ENCODE measurements around the gene PROCA1. TPM values are rescaled to one million over a fixed set of nuclear protein-coding genes. Genes with fewer than 3 reads are reported as not detected.
"Not testable (repeated sequence)": the region's sequence is repeated elsewhere in the genome, so short reads cannot be mapped to it uniquely, and the experiment has no call there.

PROCA1 gene
- total RNA-seq, 1 donor: 0.36 TPM

GRCh38 chr17:28724500-28725165 lies 12.9 kb upstream of the PROCA1 start:
- Histone ChIP-seq H3K4me1 (ENCODE audit: insufficient read depth, low read length) (peaks cover 44% of the 10 kb centered on the region), H3K36me3 (ENCODE audit: insufficient read depth, low read length) (peaks cover 44% of the 10 kb centered on the region), H3K4me3 (ENCODE audit: insufficient read depth, low read length) (peak overlapping the region; percentile 78), H4K20me1 (ENCODE audit: insufficient read depth, low read length) (peaks cover 40% of the 10 kb centered on the region), H2AFZ (ENCODE audit: low read length) (no peak overlapping the region), H3K27me3 (ENCODE audit: insufficient read depth, low read length) (no peaks in the 10 kb centered on the region), H3K27ac (ENCODE audit: low read depth, low read length) (peak overlapping the region; percentile 14), H3K4me2 (ENCODE audit: insufficient read depth, low read length) (peak overlapping the region; percentile 60), H3K9me3 (ENCODE audit: low read depth, low read length) (no peaks in the 10 kb centered on the region), H3K79me2 (ENCODE audit: insufficient read depth, low read length) (peaks cover 35% of the 10 kb centered on the region)
- DNase-seq (ENCODE audit: insufficient read length, low spot score, missing footprints): peak; percentile 18
- no peak for TF ChIP-seq CTCF (IDR thresholded peaks at IDR 0.05; ENCODE audit: extremely low read depth, low read depth, low read length)

GRCh38 chr17:28723836-28724499 lies 12.3 kb upstream of the PROCA1 start:
- DNase-seq (ENCODE audit: insufficient read length, low spot score, missing footprints); H3K4me3 ChIP-seq (ENCODE audit: insufficient read depth, low read length); H3K27me3 ChIP-seq (ENCODE audit: insufficient read depth, low read length); H2AFZ ChIP-seq (ENCODE audit: low read length); H3K9me3 ChIP-seq (ENCODE audit: low read depth, low read length): not testable (repeated sequence)
- Histone ChIP-seq H3K36me3 (ENCODE audit: insufficient read depth, low read length) (peaks cover 44% of the 10 kb centered on the region), H3K4me1 (ENCODE audit: insufficient read depth, low read length) (peaks cover 45% of the 10 kb centered on the region), H3K79me2 (ENCODE audit: insufficient read depth, low read length) (peaks cover 35% of the 10 kb centered on the region), H3K4me2 (ENCODE audit: insufficient read depth, low read length) (peak overlapping the region; percentile 60), H3K27ac (ENCODE audit: low read depth, low read length) (peak overlapping the region; percentile 14), H4K20me1 (ENCODE audit: insufficient read depth, low read length) (peaks cover 40% of the 10 kb centered on the region)

- Histone ChIP-seq H3K27ac (ENCODE audit: low read depth, low read length) (no peak overlapping the region), H2AFZ (ENCODE audit: low read length) (no peak overlapping the region), H4K20me1 (ENCODE audit: insufficient read depth, low read length) (peaks cover 40% of the 10 kb centered on the region), H3K4me3 (ENCODE audit: insufficient read depth, low read length) (no peak overlapping the region), H3K4me2 (ENCODE audit: insufficient read depth, low read length) (peak overlapping the region; percentile 87), H3K4me1 (ENCODE audit: insufficient read depth, low read length) (peaks cover 50% of the 10 kb centered on the region), H3K9me3 (ENCODE audit: low read depth, low read length) (no peaks in the 10 kb centered on the region), H3K27me3 (ENCODE audit: insufficient read depth, low read length) (no peaks in the 10 kb centered on the region), H3K36me3 (ENCODE audit: insufficient read depth, low read length) (peaks cover 44% of the 10 kb centered on the region), H3K79me2 (ENCODE audit: insufficient read depth, low read length) (peaks cover 35% of the 10 kb centered on the region)
- peak; percentile 47 for DNase-seq (ENCODE audit: insufficient read length, low spot score, missing footprints)
- TF ChIP-seq CTCF (IDR thresholded peaks at IDR 0.05; ENCODE audit: extremely low read depth, low read depth, low read length): no peak
Measured at GRCh38 chr17:28723159-28723835, 11.6 kb upstream of the PROCA1 start.

- TF ChIP-seq CTCF (IDR thresholded peaks at IDR 0.05; ENCODE audit: extremely low read depth, low read depth, low read length): no peak
- H3K4me2 ChIP-seq (ENCODE audit: insufficient read depth, low read length): peak overlapping the region; percentile 87
- peak overlapping the region; percentile 28 for H3K4me3 ChIP-seq (ENCODE audit: insufficient read depth, low read length)
Measured at GRCh38 chr17:28722417-28723158, 10.9 kb upstream of the PROCA1 start.

GRCh38 chr17:28720997-28721329 lies 9.3 kb upstream of the PROCA1 start:
- not testable (repeated sequence) for H3K9me3 ChIP-seq (ENCODE audit: low read depth, low read length); H3K27me3 ChIP-seq (ENCODE audit: insufficient read depth, low read length); H2AFZ ChIP-seq (ENCODE audit: low read length)
- Histone ChIP-seq H3K27ac (ENCODE audit: low read depth, low read length) (peak overlapping the region; percentile 73), H3K4me3 (ENCODE audit: insufficient read depth, low read length) (peak overlapping the region; percentile 80), H3K36me3 (ENCODE audit: insufficient read depth, low read length) (peaks cover 45% of the 10 kb centered on the region), H4K20me1 (ENCODE audit: insufficient read depth, low read length) (peaks cover 49% of the 10 kb centered on the region), H3K4me2 (ENCODE audit: insufficient read depth, low read length) (peak overlapping the region; percentile 87), H3K4me1 (ENCODE audit: insufficient read depth, low read length) (peaks cover 51% of the 10 kb centered on the region), H3K79me2 (ENCODE audit: insufficient read depth, low read length) (peaks cover 51% of the 10 kb centered on the region)
- peak; percentile 10 for DNase-seq (ENCODE audit: insufficient read length, low spot score, missing footprints)

More at GRCh38 chr17:28722417-28723158, 10.9 kb upstream of the PROCA1 start:
- peak; percentile 14 for DNase-seq (ENCODE audit: insufficient read length, low spot score, missing footprints)
- peaks cover 47% of the 10 kb centered on the region for H3K4me1 ChIP-seq (ENCODE audit: insufficient read depth, low read length)
- H2AFZ ChIP-seq (ENCODE audit: low read length): no peak overlapping the region
- H3K27ac ChIP-seq (ENCODE audit: low read depth, low read length): peak overlapping the region; percentile 11
- peaks cover 35% of the 10 kb centered on the region for H3K79me2 ChIP-seq (ENCODE audit: insufficient read depth, low read length)
- H4K20me1 ChIP-seq (ENCODE audit: insufficient read depth, low read length): peaks cover 40% of the 10 kb centered on the region
- H3K36me3 ChIP-seq (ENCODE audit: insufficient read depth, low read length): peaks cover 44% of the 10 kb centered on the region
- no peaks in the 10 kb centered on the region for H3K9me3 ChIP-seq (ENCODE audit: low read depth, low read length)
- H3K27me3 ChIP-seq (ENCODE audit: insufficient read depth, low read length): no peaks in the 10 kb centered on the region

Measured in osteoblast (primary cell).